HCT116 (cell line): ENCODE data around the gene IBSP. TPM values are rescaled to one million over a fixed set of nuclear protein-coding genes. Genes with fewer than 3 reads are reported as not detected.

Experiments used
- ATAC-seq: fragments of 200-7000 bp; cut with Tn5 transposase; 2 replicates; pipeline ENCODE4 v1.9.1; 2020; ENCODE audit warnings: mild to moderate bottlenecking, moderate library complexity
- BruUV-seq: library from RNA; stranded (reverse); fragments of 400-500 nt; replicated peaks from 2 replicates; lab custom pipeline; 2021; lab: Mats Ljungman, UMichigan
- CTCF ChIA-PET: fragments of 300-600 bp; sonication (Branson Sonifier 250); formaldehyde crosslinking; loops from one replicate; lab custom pipeline; 2021; ENCODE audit warnings: antibody characterized with exemption; lab: Charles Lee
- POLR2A ChIA-PET: fragments of 300-600, 350-600 bp; sonication (Branson Sonifier 250); formaldehyde crosslinking; loops from one replicate; lab custom pipeline; 2021; ENCODE audit warnings: antibody characterized with exemption; lab: Charles Lee
- RAD21 ChIA-PET, 2 experiments: fragments of 300-600 bp; sonication (Branson Sonifier 250); formaldehyde crosslinking; loops; one replicate each; lab custom pipeline; 2023; ENCODE audit warnings: low total read pairs in 2 of 2; ENCODE audit not compliant: uncharacterized antibody in 2 of 2, unreplicated experiment in 2 of 2, low non-redundant PET in 1 of 2; lab: Charles Lee
- DNase-seq: peaks from one replicate; pipeline ENCODE4 v3.0.0-alpha.2; 2010; ENCODE audit warnings: low read depth, low spot score
- H2AFZ ChIP-seq: fragments of 200-600 bp; shearing (Covaris generic), sonication (generic); 2 replicates; pipeline ENCODE4 v1.6.1; 2017; ENCODE audit warnings: low read depth, mixed run types, mixed read lengths, antibody characterized with exemption, low read length; ENCODE audit not compliant: poor library complexity, severe bottlenecking
- H3K27ac ChIP-seq: 2 replicates; pipeline ENCODE4 v1.5.1; 2012; ENCODE audit warnings: low read depth, low read length
- H3K27me3 ChIP-seq: fragments of 200-600 bp; sonication (generic); 2 replicates; pipeline ENCODE4 v1.6.1; 2016; ENCODE audit warnings: mixed run types, low read length, mixed read lengths; ENCODE audit not compliant: insufficient read depth
- H3K36me3 ChIP-seq, 2 experiments: fragments of 200-500 bp in 1 of 2; fragments of 200-600 bp in 1 of 2; sonication (Bioruptor generic) in 1 of 2; sonication (generic) in 1 of 2; 2 replicates each; pipeline versions ENCODE4 v1.5.1 to v1.6.1; 2014 to 2016; ENCODE audit warnings: low read length in 2 of 2, inconsistent platforms in 1 of 2, mixed read lengths in 1 of 2, mixed run types in 1 of 2; ENCODE audit not compliant: insufficient read depth in 2 of 2, control insufficient read depth in 1 of 2
- H3K4me1 ChIP-seq, 2 experiments: fragments of 200-600 bp in 1 of 2; sonication (generic) in 1 of 2; 2 replicates each; pipeline versions ENCODE4 v1.5.1 to v1.6.1; 2012 to 2017; ENCODE audit warnings: low read length in 2 of 2, inconsistent platforms in 1 of 2, mild to moderate bottlenecking in 1 of 2, mixed read lengths in 1 of 2, mixed run types in 1 of 2, moderate library complexity in 1 of 2; ENCODE audit not compliant: insufficient read depth in 2 of 2, control insufficient read depth in 1 of 2
- H3K4me2 ChIP-seq: fragments of 200-600 bp; sonication (generic); 2 replicates; pipeline ENCODE4 v1.6.1; 2017; ENCODE audit warnings: mixed run types, low read length, mixed read lengths
- H3K4me3 ChIP-seq, 2 experiments: fragments of 200-600 bp in 1 of 2; sonication (generic) in 1 of 2; replicated peaks in 1 of 2; 2 replicates each; pipeline ENCODE4 v1.5.1; 2011 to 2016; ENCODE audit warnings: low read length in 2 of 2, control low read depth in 1 of 2, low read depth in 1 of 2, mild to moderate bottlenecking in 1 of 2, mixed read lengths in 1 of 2, mixed run types in 1 of 2
- H3K79me2 ChIP-seq: fragments of 200-600 bp; sonication (generic); 2 replicates; pipeline ENCODE4 v1.6.1; 2017; ENCODE audit warnings: mild to moderate bottlenecking, mixed run types, low read length, moderate library complexity, mixed read lengths; ENCODE audit not compliant: insufficient read depth
- H3K9ac ChIP-seq: fragments of 200-600 bp; sonication (generic); 2 replicates; pipeline ENCODE4 v1.6.1; 2016; ENCODE audit warnings: low read length, mixed read lengths
- H3K9me2 ChIP-seq: fragments of 200-600 bp; sonication (generic), shearing (Covaris generic); 2 replicates; pipeline ENCODE4 v1.6.1; 2017; ENCODE audit warnings: mixed run types, mild to moderate bottlenecking, moderate library complexity; ENCODE audit not compliant: insufficient read depth
- H3K9me3 ChIP-seq, 2 experiments: fragments of 200-500 bp in 1 of 2; fragments of 200-600 bp in 1 of 2; sonication (Bioruptor generic) in 1 of 2; sonication (generic) in 1 of 2; 2 replicates each; pipeline ENCODE4 v1.6.1; 2014 to 2017; ENCODE audit warnings: low read length in 2 of 2, mixed read lengths in 2 of 2, inconsistent platforms in 1 of 2, low read depth in 1 of 2, mild to moderate bottlenecking in 1 of 2, mixed run types in 1 of 2, moderate library complexity in 1 of 2; ENCODE audit not compliant: control insufficient read depth in 1 of 2, insufficient read depth in 1 of 2
- H4K20me1 ChIP-seq: fragments of 200-600 bp; sonication (generic), shearing (Covaris generic); 2 replicates; pipeline ENCODE4 v1.6.1; 2017; ENCODE audit warnings: mixed run types, mild to moderate bottlenecking, moderate library complexity; ENCODE audit not compliant: insufficient read depth
- ATF3 ChIP-seq: IDR thresholded peaks from 2 replicates; pipeline ENCODE4 v1.6.1; 2012
- CBX3 ChIP-seq: IDR thresholded peaks from 2 replicates; pipeline ENCODE4 v1.6.1; 2012; ENCODE audit warnings: low read depth
- CEBPB ChIP-seq: IDR thresholded peaks from 2 replicates; pipeline ENCODE4 v1.6.1; 2012; ENCODE audit warnings: low read depth
- CTCF ChIP-seq, 3 experiments: fragments of 200-600 bp in 1 of 3; sonication (generic) in 1 of 3; IDR thresholded peaks in 2 of 3; conservative IDR thresholded peaks in 1 of 3; 2 replicates each; pipeline ENCODE4 v1.5.1; 2012 to 2017; ENCODE audit warnings: low read depth in 2 of 3, low read length in 2 of 3, antibody characterized with exemption in 1 of 3, borderline replicate concordance in 1 of 3, control low read depth in 1 of 3, mild to moderate bottlenecking in 1 of 3, mixed read lengths in 1 of 3, mixed run types in 1 of 3, moderate library complexity in 1 of 3; ENCODE audit not compliant: insufficient read depth in 1 of 3
- EGR1 ChIP-seq: IDR thresholded peaks from 2 replicates; pipeline ENCODE4 v1.6.1; 2012; ENCODE audit warnings: low read depth
- ELF1 ChIP-seq: IDR thresholded peaks from 2 replicates; pipeline ENCODE4 v1.6.1; 2012; ENCODE audit warnings: low read depth, borderline replicate concordance
- EZH2 ChIP-seq: fragments of 200-600 bp; sonication (generic); IDR thresholded peaks from 2 replicates; pipeline ENCODE4 v1.6.1; 2017; ENCODE audit warnings: antibody characterized with exemption, mixed run types
- EZH2phosphoT487 ChIP-seq: fragments of 200-600 bp; IDR thresholded peaks from 2 replicates; pipeline ENCODE4 v1.6.1; 2018; ENCODE audit warnings: antibody characterized with exemption, borderline replicate concordance
- JUND ChIP-seq: IDR thresholded peaks from 2 replicates; pipeline ENCODE4 v1.6.1; 2012
- POLR2A ChIP-seq: IDR thresholded peaks from 2 replicates; pipeline ENCODE4 v1.7.0; 2011; ENCODE audit warnings: borderline replicate concordance; ENCODE audit not compliant: insufficient read depth, insufficient read length; ENCODE audit errors: extremely low read depth
- POLR2AphosphoS5 ChIP-seq: IDR thresholded peaks from 2 replicates; pipeline ENCODE4 v1.6.1; 2011; ENCODE audit warnings: mild to moderate bottlenecking, low read depth, low read length, moderate library complexity
- RAD21 ChIP-seq: IDR thresholded peaks from 2 replicates; pipeline ENCODE4 v1.6.1; 2012; ENCODE audit warnings: low read depth, mild to moderate bottlenecking
- REST ChIP-seq: IDR thresholded peaks from 2 replicates; pipeline ENCODE4 v1.6.1; 2012; ENCODE audit warnings: low read depth
- SIN3A ChIP-seq: IDR thresholded peaks from 2 replicates; pipeline ENCODE4 v1.6.1; 2012; ENCODE audit warnings: low read depth
- SP1 ChIP-seq: IDR thresholded peaks from 2 replicates; pipeline ENCODE4 v1.6.1; 2012; ENCODE audit warnings: low read depth
- SRF ChIP-seq: IDR thresholded peaks from 2 replicates; pipeline ENCODE4 v1.6.1; 2012; ENCODE audit warnings: low read depth
- TCF7L2 ChIP-seq: IDR thresholded peaks from 2 replicates; pipeline ENCODE4 v1.7.0; 2011; ENCODE audit warnings: borderline replicate concordance, inconsistent platforms; ENCODE audit not compliant: insufficient read depth, insufficient read length; ENCODE audit errors: extremely low read depth
- YY1 ChIP-seq: IDR thresholded peaks from 2 replicates; pipeline ENCODE4 v1.6.1; 2011; ENCODE audit warnings: low read length, low read depth, moderate library complexity, mild to moderate bottlenecking; ENCODE audit not compliant: insufficient replicate concordance; ENCODE audit errors: extremely low read depth
- ZBTB33 ChIP-seq: IDR thresholded peaks from 2 replicates; pipeline ENCODE4 v1.6.1; 2011; ENCODE audit warnings: mild to moderate bottlenecking, low read length, moderate library complexity; ENCODE audit not compliant: insufficient replicate concordance; ENCODE audit errors: extremely low read depth
- ZNF274 ChIP-seq: fragments of 200-500 bp; sonication (Bioruptor generic); IDR thresholded peaks from 2 replicates; pipeline ENCODE4 v1.6.1; 2014; ENCODE audit warnings: mild to moderate bottlenecking, low read depth, low read length, inconsistent platforms
- intact Hi-C: fragments of 100-400 bp; cut with micrococcal nuclease; formaldehyde crosslinking; loops from 2 replicates; pipeline ENCODE4 v1.10.0; 2022
- total RNA-seq: library from RNA; stranded (reverse); gene quantifications from one replicate; pipeline ENCODE4 v1.2.1, GENCODE V29; 2021; ENCODE audit not compliant: unreplicated experiment

The IBSP gene
- total RNA-seq, 1 experiment from 2014 or later: not detected

GRCh38 chr4:87803421-87803820, 4.1 kb downstream of the IBSP start:
- no peak overlapping the region for H3K4me3 ChIP-seq
- intact Hi-C loops: no loop called here
- no peaks in the 10 kb centered on the region for H3K27me3 ChIP-seq
- CTCF ChIA-PET: no interaction called here
- H3K4me2 ChIP-seq: no peak overlapping the region
- RAD21 ChIA-PET: no interaction called here
- no peak for DNase-seq
- H3K27ac ChIP-seq: no peak overlapping the region
- H3K4me1 ChIP-seq: no peaks in the 10 kb centered on the region
- H3K36me3 ChIP-seq: no peaks in the 10 kb centered on the region
- no peaks in the 10 kb centered on the region for H4K20me1 ChIP-seq
- H2AFZ ChIP-seq: no peak overlapping the region
- no peaks in the 10 kb centered on the region for H3K9me2 ChIP-seq
- H3K9ac ChIP-seq: no peak overlapping the region
- no peaks in the 10 kb centered on the region for H3K9me3 ChIP-seq
- no TSS peak for BruUV-seq
- TF ChIP-seq EZH2: no peak
- TF ChIP-seq EGR1: no peak
- no peak for TF ChIP-seq SRF
- TF ChIP-seq CTCF (IDR thresholded peaks at IDR 0.05 in 2 of 3, conservative IDR thresholded peaks at IDR 0.05 in 1 of 3; ENCODE audit: borderline replicate concordance in 1 of 3, insufficient read depth in 1 of 3, low read depth in 2 of 3, low read length in 2 of 3): no peak
- no peak for TF ChIP-seq ATF3
- TF ChIP-seq POLR2A: no peak
- no peak for TF ChIP-seq JUND
- TF ChIP-seq REST: no peak
- TF ChIP-seq POLR2AphosphoS5: no peak
- TF ChIP-seq RAD21: no peak
- TF ChIP-seq SIN3A: no peak
- no peak for TF ChIP-seq CEBPB
- no peak for TF ChIP-seq ZNF274
- no peak for TF ChIP-seq ZBTB33
- no peak for TF ChIP-seq CBX3
- TF ChIP-seq SP1: no peak
- no peak for TF ChIP-seq EZH2phosphoT487
- no peak for TF ChIP-seq TCF7L2
- no peak for TF ChIP-seq YY1
- no peak for TF ChIP-seq ELF1
- TF ChIP-seq, all 23 proteins: peak for 0
- POLR2A ChIA-PET: no interaction called here
- H3K79me2 ChIP-seq: no peaks in the 10 kb centered on the region
- ATAC-seq: no peak
